SKM-1 (cell line): ENCODE measurements around the gene MAD2L1BP.

Experiments used
- DNase-seq: peaks from one replicate; lab custom pipeline; 2025; ENCODE audit not compliant: unreplicated experiment; lab: John Stamatoyannopoulos, UW

Gene MAD2L1BP

DNA sequence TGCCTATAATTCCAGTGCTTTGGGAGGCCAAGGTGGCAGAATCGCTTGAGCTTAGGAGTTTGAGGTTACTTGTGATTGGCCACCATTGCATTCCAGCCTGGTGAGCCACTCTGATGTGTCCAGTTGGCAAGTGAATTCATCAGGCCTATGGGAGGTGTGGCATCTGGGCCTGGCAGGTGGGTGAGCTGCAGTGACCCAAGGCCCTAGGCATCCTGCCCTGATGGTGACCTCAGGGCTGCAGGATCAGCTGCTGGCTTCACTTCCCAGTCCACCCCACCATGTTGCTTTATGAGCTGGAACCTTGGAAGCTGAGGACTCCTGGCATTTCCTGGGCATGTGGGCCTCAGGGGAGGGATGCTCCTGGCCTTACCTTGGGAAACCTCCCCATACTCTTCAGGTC is 29.7 kb downstream of the MAD2L1BP start:
- DNase-seq = no peak

- no peak for DNase-seq
Observed at GRCh38 chr6:43666196-43666920, 30.7 kb downstream of the MAD2L1BP start.

DNA sequence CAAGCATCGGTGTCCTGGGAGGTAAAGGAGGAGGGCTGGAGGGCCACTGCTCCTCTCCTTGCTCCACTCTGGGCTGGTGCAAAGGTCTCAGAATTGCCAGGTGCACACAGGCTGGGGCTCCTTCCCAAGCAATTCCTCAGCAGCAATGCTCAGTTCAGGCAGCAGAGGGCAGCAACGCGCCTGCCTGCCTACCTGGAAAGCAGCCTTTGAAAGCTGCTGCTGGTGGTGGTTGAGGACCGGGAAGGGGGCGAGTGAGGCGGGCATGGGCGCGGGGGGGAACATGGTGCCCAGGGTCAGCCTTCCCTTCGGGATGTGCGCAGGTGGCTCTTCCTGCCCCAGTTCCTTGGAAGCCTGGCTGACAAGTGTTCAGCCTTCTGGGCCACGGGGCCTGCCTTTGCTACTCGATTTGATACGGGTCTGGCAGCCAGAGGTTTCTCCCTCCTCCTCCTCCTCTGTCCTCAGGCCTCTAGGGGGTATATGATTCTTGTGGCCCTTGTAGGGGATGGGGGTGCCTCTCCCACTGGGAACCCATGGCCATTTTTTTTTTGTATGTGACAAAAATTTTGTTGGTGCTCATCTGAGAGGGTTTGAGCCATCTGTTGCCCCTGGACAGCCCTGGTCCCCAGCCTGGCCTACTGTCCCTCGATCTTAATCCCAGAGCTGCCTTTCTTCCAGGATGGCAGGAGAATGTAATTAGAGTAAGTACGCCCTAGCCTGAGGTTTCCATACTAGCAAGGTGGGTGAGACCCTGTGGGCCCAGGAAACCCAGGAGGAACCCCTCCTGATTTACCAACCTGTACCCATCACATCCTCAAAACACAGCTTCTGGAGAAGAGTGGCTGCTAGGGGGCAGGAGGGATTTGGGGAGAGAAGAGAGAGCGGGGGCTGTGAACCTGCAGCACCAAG is 31.9 kb downstream of the MAD2L1BP start:
- no peak for DNase-seq

- DNase-seq = no peak
Observed at GRCh38 chr6:43668151-43669028, 32.8 kb downstream of the MAD2L1BP start.

GRCh38 chr6:43669050-43669921 is 33.6 kb downstream of the MAD2L1BP start:
- DNase-seq = no peak

DNA sequence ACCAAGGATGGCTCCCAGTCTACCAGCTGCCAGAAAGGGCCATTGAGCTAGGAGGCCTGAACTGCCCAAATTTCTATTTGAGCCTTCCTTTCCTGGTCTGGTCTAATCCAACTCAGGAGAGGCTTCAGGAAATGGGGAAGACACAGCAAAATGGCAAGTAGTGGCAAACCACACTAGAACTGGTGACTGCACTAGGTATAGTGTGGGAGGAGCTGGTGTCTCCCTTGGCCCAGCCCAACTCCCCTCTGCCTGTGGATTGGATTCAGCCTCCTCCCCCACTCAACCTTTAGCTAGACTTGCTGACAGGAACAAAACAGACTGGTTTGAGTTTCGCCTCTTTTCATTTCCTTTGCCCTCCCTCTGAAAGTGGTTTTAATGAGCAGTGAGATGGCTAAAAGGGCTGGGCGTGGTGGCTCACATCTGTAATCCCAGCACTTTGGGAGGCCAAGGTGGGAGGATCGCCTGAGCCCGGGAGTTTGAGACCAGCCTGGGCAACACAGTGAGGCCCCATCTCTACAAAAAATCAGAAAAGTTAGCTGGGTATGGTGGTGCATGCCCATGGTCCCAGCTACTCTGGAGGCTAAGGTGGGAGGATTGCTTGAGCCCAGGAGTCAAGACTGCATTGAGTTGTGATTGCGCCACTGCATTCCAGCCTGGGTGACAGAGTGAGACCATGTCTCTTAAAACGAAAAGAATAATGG is 34.4 kb downstream of the MAD2L1BP start:
- no peak for DNase-seq

- DNase-seq = no peak
Observed at GRCh38 chr6:43670623-43670986, 35.0 kb downstream of the MAD2L1BP start.

DNA sequence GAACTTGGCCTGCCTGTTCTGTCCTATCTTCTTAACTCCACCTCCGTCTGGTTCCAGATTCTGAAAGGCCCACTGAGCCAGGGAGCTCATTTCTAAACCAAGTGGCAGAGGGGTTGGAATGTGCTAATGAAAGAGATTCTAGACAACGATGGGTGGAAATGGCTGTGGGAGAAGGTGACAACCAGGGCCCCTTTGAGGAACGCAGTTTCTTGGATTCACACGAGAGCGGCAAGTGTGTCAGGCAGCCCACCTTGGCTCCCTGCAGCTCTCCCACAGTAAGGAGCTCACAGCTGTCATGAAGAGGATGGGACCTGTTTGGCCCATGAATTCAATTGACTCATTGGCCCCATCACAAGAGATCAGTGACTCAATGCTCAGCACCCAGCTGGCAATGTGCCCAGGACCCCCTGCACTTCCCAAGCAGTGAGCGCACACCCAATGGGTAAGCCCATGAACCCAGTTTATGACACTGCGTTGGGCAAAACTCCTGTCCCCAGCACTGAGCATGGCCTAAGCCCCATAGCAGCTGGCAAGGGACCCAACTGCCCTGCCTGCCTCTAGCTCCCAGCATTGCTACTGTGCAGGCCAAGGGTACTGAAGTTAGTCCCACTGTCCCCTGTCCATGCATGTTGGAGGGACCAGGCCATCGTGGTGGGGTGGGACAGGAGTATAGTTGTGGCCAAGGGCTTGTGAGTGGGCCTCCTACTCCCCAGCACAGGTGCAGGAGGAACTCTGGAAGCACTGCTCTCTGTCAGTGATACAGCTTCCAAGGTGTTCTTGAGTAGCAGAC is 35.6 kb downstream of the MAD2L1BP start:
- no peak for DNase-seq

GRCh38 chr6:43671801-43672690 is 36.4 kb downstream of the MAD2L1BP start:
- DNase-seq = no peak

GRCh38 chr6:43673444-43674084 is 37.9 kb downstream of the MAD2L1BP start:
- no peak for DNase-seq

GRCh38 chr6:43674291-43674690 is 38.7 kb downstream of the MAD2L1BP start:
- no peak for DNase-seq

DNA sequence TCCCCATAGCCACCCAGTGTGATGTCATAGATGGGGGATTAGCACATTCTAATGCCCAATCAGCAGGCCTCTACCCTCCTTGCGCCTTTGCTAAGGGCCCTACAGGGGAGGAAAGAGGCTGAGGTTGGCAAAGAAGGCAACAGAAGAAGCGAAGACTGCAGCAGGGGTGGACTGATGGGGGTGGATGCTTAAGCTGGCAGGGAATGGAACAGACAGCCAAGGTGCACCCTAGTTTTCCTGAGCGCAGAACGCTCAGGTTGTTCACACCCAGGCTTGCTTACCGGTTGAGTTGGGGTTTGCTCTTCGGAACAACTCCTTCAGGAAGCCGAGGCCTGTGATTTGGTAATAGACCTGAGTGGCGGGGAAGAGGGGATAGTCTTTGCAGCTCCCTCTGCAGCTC is 39.3 kb downstream of the MAD2L1BP start:
- no peak for DNase-seq

- DNase-seq = no peak
Observed at GRCh38 chr6:43676962-43677606, 41.4 kb downstream of the MAD2L1BP start.

GRCh38 chr6:43677759-43678158 is 42.1 kb downstream of the MAD2L1BP start:
- DNase-seq = no peak

- no peak for DNase-seq
Observed at GRCh38 chr6:43678341-43678740, 42.7 kb downstream of the MAD2L1BP start.

DNA sequence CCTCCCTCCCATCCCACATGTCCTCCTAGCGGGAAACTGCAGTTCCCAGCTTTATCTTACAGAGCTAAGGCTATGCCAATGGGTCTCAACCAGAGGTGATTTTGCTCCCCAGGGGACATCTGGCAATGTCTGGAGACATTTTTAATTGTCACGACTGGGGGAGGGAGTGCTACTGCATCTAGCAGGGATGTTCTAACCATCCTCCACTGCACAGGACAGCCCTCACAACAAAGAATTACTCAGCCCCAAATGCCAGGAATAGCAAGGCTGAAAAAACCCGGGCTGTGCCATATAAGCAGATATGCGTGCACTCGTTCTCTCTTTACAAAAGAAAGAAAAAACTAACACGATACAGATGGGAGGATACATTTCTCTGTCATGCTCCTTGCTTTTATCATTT is 43.4 kb downstream of the MAD2L1BP start:
- DNase-seq = no peak
